Measurements from ENCODE around the gene CEMIP.
A peak's percentile ranks its signal among the peaks of the same experiment; 100 is the strongest.

CEMIP gene

DNA sequence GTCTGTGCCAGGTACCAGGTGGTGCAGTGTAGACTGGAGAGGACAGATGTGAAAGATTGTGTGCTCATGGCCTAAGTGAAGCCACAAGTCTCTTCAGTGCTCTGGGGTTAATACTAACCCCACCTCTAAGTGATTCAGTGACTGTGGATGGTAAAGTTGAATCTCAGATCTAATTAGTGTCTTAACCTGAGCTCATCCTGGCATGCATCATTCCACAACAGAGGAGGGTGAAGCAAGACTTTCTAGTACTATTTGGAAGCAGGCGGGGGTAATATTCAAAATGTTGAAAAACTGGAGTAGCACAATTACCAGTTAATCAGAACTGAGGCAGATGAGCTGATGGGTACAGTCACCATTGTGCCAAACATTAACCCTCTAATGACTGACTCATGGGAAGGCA lies 213.3 kb downstream of the CEMIP start:
- H3K4me3 ChIP-seq (ENCODE audit: low read length) = no peak overlapping the region
- no peak for DNase-seq (ENCODE audit: low read depth)
- TF ChIP-seq, protein P1, sequence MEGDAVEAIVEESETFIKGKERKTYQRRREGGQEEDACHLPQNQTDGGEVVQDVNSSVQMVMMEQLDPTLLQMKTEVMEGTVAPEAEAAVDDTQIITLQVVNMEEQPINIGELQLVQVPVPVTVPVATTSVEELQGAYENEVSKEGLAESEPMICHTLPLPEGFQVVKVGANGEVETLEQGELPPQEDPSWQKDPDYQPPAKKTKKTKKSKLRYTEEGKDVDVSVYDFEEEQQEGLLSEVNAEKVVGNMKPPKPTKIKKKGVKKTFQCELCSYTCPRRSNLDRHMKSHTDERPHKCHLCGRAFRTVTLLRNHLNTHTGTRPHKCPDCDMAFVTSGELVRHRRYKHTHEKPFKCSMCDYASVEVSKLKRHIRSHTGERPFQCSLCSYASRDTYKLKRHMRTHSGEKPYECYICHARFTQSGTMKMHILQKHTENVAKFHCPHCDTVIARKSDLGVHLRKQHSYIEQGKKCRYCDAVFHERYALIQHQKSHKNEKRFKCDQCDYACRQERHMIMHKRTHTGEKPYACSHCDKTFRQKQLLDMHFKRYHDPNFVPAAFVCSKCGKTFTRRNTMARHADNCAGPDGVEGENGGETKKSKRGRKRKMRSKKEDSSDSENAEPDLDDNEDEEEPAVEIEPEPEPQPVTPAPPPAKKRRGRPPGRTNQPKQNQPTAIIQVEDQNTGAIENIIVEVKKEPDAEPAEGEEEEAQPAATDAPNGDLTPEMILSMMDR (conservative IDR thresholded peaks at IDR 0.05; ENCODE audit: low read length) = no peak

DNA sequence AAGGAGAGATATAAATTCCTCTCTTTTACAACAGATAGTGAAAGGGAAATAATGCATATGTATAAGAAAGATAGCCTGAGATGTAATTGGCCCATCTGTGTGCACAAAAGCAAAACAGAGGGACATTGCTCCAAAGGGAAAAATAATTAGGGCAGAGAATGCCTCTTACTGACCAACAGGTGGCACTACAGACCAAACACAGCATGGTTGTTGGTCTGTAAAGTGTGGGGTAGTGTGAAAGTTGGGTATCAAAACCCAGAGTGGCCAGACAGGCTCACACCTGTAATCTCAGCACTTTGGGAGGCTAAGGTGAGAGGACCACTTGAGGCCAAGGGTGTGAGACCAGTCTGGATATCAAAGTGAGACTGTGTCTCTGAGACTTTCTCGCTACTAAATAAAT lies 217.1 kb downstream of the CEMIP start:
- TF ChIP-seq, protein P1 (conservative IDR thresholded peaks at IDR 0.05; ENCODE audit: low read length) = peak; percentile 41
- no peak for DNase-seq (ENCODE audit: low read depth)

DNA sequence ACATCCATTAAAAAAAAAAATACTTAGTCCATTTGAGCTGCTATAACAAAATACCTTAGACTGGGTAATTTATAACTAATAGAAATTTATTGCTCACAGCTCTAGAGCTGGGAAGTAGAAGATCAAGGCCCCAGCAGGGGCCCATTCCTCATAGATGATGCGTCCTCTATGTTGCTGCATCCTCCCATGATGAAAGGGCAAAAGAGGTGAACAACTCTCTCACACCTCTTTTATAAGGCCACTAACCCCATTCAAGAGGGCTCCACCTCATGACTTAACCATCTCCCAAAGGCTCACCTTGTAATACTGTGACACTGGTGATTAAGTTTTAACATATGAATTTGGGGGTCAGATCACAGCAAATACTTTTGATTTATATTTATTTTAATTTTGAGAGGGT lies 218.5 kb downstream of the CEMIP start:
- no peak for DNase-seq (ENCODE audit: low read depth)
- TF ChIP-seq, protein P1 (conservative IDR thresholded peaks at IDR 0.05; ENCODE audit: low read length) = no peak
- no peak overlapping the region for H3K4me3 ChIP-seq (ENCODE audit: low read length)

More for the DNA sequence above, 217.1 kb downstream of the CEMIP start:
- H3K4me3 ChIP-seq (ENCODE audit: low read length) = no peak overlapping the region

GRCh38 chr15:80998251-80998650 lies 219.1 kb downstream of the CEMIP start:
- no peak for DNase-seq (ENCODE audit: low read depth)
- TF ChIP-seq, protein P1 (conservative IDR thresholded peaks at IDR 0.05; ENCODE audit: low read length) = no peak
- H3K4me3 ChIP-seq (ENCODE audit: low read length) = no peak overlapping the region

DNA sequence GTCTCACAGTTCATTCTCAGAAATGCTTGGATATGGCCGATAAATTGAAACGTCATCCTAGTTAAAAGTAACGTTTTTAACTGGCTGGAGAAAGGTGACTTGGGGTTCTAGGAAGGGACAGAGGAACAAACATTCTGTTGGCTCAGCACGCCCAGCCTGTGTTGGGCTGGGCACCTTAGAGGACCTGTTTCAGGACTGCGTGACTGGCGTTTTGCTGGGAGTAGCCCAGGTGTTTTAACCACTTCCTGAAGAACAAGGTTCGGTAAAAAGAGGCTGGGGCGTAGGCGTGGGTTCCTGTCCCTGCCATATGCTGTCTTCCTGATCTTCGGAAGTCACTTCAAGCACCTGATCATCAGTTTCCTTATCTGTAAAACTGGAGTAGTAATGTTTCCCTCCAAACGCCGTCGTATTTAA lies 220.5 kb downstream of the CEMIP start:
- no peak for DNase-seq (ENCODE audit: low read depth)
- peak overlapping the region; percentile 86 for H3K4me3 ChIP-seq (ENCODE audit: low read length)
- TF ChIP-seq, protein P1 (conservative IDR thresholded peaks at IDR 0.05; ENCODE audit: low read length) = no peak

- peak overlapping the region; percentile 86 for H3K4me3 ChIP-seq (ENCODE audit: low read length)
- TF ChIP-seq, protein P1 (conservative IDR thresholded peaks at IDR 0.05; ENCODE audit: low read length) = no peak
- no peak for DNase-seq (ENCODE audit: low read depth)
These were observed 221.0 kb downstream of the CEMIP start for GRCh38 chr15:81000144-81000623.

DNA sequence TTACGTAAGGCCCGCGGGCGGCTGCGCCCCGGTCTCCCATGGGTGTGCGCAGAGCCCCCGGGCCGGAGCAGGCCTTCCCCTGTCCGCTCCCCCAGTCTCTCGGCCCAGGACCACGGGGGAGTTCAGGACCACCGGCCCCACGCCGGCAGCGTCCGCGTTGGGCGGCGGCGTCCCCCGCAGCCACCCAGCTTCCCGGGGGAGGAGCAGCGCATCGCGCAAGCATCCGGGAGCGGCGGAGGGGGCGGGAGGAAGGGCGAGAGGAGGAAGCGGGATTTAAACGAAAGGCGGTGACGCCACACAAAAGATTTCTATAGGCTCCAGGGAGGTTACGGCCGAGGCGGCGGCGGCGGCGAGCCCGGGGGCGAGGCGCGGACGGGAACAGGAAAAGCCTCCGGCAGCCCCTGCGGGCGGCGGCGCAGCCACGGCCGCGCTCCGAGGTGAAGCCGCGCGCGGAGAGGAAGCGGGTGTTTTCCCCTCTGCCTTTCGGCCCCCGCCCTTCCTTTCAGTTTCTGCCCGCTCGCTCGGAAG lies 221.5 kb downstream of the CEMIP start, which contains the start of gene TLNRD1:
TLNRD1 (plus strand) TSS at position 300 of the 528 bp plus-strand sequence. CDS start 1,349 bp downstream, outside the sequence.
- H3K4me3 ChIP-seq (ENCODE audit: low read length) = peak within 1 kb of the TSS; percentile 86
- DNase-seq (ENCODE audit: low read depth) = peak; percentile 88
- TF ChIP-seq, protein P1 (conservative IDR thresholded peaks at IDR 0.05; ENCODE audit: low read length) = no peak
